ENCODE data around the gene SVIL. TPM values are rescaled to one million over a fixed set of nuclear protein-coding genes. Genes with fewer than 3 reads are reported as not detected.

SVIL gene
- total and polyA plus RNA-seq, 2 of the 13 experiments (the other 11 are each of a cell fraction or from before 2014, with no cell fraction given), result 3.9 to 12.1 TPM

- TF ChIP-seq, protein P1, sequence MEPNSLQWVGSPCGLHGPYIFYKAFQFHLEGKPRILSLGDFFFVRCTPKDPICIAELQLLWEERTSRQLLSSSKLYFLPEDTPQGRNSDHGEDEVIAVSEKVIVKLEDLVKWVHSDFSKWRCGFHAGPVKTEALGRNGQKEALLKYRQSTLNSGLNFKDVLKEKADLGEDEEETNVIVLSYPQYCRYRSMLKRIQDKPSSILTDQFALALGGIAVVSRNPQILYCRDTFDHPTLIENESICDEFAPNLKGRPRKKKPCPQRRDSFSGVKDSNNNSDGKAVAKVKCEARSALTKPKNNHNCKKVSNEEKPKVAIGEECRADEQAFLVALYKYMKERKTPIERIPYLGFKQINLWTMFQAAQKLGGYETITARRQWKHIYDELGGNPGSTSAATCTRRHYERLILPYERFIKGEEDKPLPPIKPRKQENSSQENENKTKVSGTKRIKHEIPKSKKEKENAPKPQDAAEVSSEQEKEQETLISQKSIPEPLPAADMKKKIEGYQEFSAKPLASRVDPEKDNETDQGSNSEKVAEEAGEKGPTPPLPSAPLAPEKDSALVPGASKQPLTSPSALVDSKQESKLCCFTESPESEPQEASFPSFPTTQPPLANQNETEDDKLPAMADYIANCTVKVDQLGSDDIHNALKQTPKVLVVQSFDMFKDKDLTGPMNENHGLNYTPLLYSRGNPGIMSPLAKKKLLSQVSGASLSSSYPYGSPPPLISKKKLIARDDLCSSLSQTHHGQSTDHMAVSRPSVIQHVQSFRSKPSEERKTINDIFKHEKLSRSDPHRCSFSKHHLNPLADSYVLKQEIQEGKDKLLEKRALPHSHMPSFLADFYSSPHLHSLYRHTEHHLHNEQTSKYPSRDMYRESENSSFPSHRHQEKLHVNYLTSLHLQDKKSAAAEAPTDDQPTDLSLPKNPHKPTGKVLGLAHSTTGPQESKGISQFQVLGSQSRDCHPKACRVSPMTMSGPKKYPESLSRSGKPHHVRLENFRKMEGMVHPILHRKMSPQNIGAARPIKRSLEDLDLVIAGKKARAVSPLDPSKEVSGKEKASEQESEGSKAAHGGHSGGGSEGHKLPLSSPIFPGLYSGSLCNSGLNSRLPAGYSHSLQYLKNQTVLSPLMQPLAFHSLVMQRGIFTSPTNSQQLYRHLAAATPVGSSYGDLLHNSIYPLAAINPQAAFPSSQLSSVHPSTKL (CRISPR knock-in tag; IDR thresholded peaks at IDR 0.05), result peak; percentile 61
- peak; percentile 33; the same call in 1 of the 2 replicates for TF ChIP-seq ZMYM3 (CRISPR knock-in tag; IDR thresholded peaks at IDR 0.05)
- TF ChIP-seq YY1 (IDR thresholded peaks at IDR 0.05; ENCODE audit: insufficient read depth, insufficient replicate concordance, low read depth, low read length), result no peak
- no peak for TF ChIP-seq POLR2A (IDR thresholded peaks at IDR 0.05; ENCODE audit: insufficient read depth in 1 of 2, low read depth in 2 of 2, low read length in 2 of 2)
- TF ChIP-seq ZBTB7A (CRISPR knock-in tag; IDR thresholded peaks at IDR 0.05), result no peak
- TF ChIP-seq ZBTB7B (CRISPR knock-in tag; IDR thresholded peaks at IDR 0.05), result peak; percentile 66; the same call in 1 of the 2 replicates
- TF ChIP-seq RBM22 (optimal IDR thresholded peaks at IDR 0.05; ENCODE audit: low read length), result no peak
- no peak for TF ChIP-seq MAFG (CRISPR knock-in tag; IDR thresholded peaks at IDR 0.05)
- TF ChIP-seq EEA1 (CRISPR knock-in tag; IDR thresholded peaks at IDR 0.05; ENCODE audit: borderline replicate concordance), result no peak
- no peak for TF ChIP-seq SP4 (CRISPR knock-in tag; IDR thresholded peaks at IDR 0.05)
- no peak for TF ChIP-seq MIER3 (CRISPR knock-in tag; IDR thresholded peaks at IDR 0.05; ENCODE audit: borderline replicate concordance)
- no peak for TF ChIP-seq ZBTB1 (CRISPR knock-in tag; IDR thresholded peaks at IDR 0.05; ENCODE audit: borderline replicate concordance)
- peak; percentile 41 for TF ChIP-seq POGZ (CRISPR knock-in tag; IDR thresholded peaks at IDR 0.05)
- no peak for TF ChIP-seq ZNF598 (CRISPR knock-in tag; IDR thresholded peaks at IDR 0.05; ENCODE audit: borderline replicate concordance)
- TF ChIP-seq ZNF432 (CRISPR knock-in tag; IDR thresholded peaks at IDR 0.05; ENCODE audit: borderline replicate concordance), result no peak
- TF ChIP-seq ZMYM4 (CRISPR knock-in tag; IDR thresholded peaks at IDR 0.05), result peak; percentile 79
- no peak for TF ChIP-seq NONO (IDR thresholded peaks at IDR 0.05)
- peak; percentile 58; the same call in 1 of the 2 replicates for TF ChIP-seq NONO (CRISPR knock-in tag; conservative IDR thresholded peaks at IDR 0.05)
- no peak for TF ChIP-seq CENPX (CRISPR knock-in tag; IDR thresholded peaks at IDR 0.05)
- TF ChIP-seq POLR2AphosphoS5 (IDR thresholded peaks at IDR 0.05; ENCODE audit: low read depth, low read length), result no peak
- TF ChIP-seq SIX1 (CRISPR knock-in tag; IDR thresholded peaks at IDR 0.05; ENCODE audit: borderline replicate concordance), result 0 out of 2 replicates have a peak, but pooled peaks have one; percentile 19
- TF ChIP-seq HMGXB3 (CRISPR knock-in tag; IDR thresholded peaks at IDR 0.05; ENCODE audit: borderline replicate concordance), result no peak
- peak; percentile 34; the same call in 1 of the 2 replicates for TF ChIP-seq NR2C2 (CRISPR knock-in tag; IDR thresholded peaks at IDR 0.05; ENCODE audit: borderline replicate concordance)
- no peak for TF ChIP-seq IKZF5 (CRISPR knock-in tag; IDR thresholded peaks at IDR 0.05)
Observed at GRCh38 chr10:29455095-29455494, 179.7 kb downstream of the SVIL start (continued).
